Measurements from ENCODE around the gene AMN.

GRCh38 chr14:102911991-102912761, 10.3 kb upstream of the AMN start:
- TF ChIP-seq CTCF (IDR thresholded peaks at IDR 0.05) (no peak), POLR2AphosphoS5 (IDR thresholded peaks at IDR 0.05; ENCODE audit: insufficient read depth in 1 of 2, low read depth in 1 of 2) (no peak), POLR2A (IDR thresholded peaks at IDR 0.05) (no peak)
